HG03097 (cell line): ENCODE data around the gene VPS13D.
"Not testable (repeated sequence)": the region's sequence is repeated elsewhere in the genome, so short reads cannot be mapped to it uniquely, and the experiment has no call there.

Source experiments
- ATAC-seq: cut with Tn5 transposase; IDR thresholded peaks from one replicate; pipeline ENCODE4 v1.9.1; 2021; ENCODE audit not compliant: unreplicated experiment, low FRiP score

The VPS13D gene

GRCh38 chr1:12356004-12356890 is 126.4 kb downstream of the VPS13D start:
- ATAC-seq, result no peak

GRCh38 chr1:12358499-12358898 is 128.7 kb downstream of the VPS13D start:
- no peak for ATAC-seq

- ATAC-seq, result no peak
These were observed 129.7 kb downstream of the VPS13D start for GRCh38 chr1:12359359-12360133.

- ATAC-seq, result no peak
These were observed 138.8 kb downstream of the VPS13D start for GRCh38 chr1:12368646-12369045.

GRCh38 chr1:12369258-12369657 is 139.4 kb downstream of the VPS13D start:
- no peak for ATAC-seq

- ATAC-seq, result no peak
These were observed 140.6 kb downstream of the VPS13D start for GRCh38 chr1:12370333-12370975.

GRCh38 chr1:12371053-12371452 is 141.2 kb downstream of the VPS13D start:
- ATAC-seq, result no peak

- ATAC-seq, result no peak
These were observed 142.3 kb downstream of the VPS13D start for GRCh38 chr1:12372180-12372579.

GRCh38 chr1:12372761-12373160 is 142.9 kb downstream of the VPS13D start:
- no peak for ATAC-seq

GRCh38 chr1:12375133-12375829 is 145.5 kb downstream of the VPS13D start:
- ATAC-seq, result no peak

GRCh38 chr1:12376236-12377045 is 146.6 kb downstream of the VPS13D start:
- no peak for ATAC-seq

- ATAC-seq, result no peak
These were observed 150.8 kb downstream of the VPS13D start for GRCh38 chr1:12380326-12381249.

- no peak for ATAC-seq
These were observed 153.2 kb downstream of the VPS13D start for GRCh38 chr1:12383001-12383400.

GRCh38 chr1:12383786-12384185 is 154.0 kb downstream of the VPS13D start:
- no peak for ATAC-seq

- ATAC-seq, result no peak
These were observed 155.1 kb downstream of the VPS13D start for GRCh38 chr1:12384836-12385456.

- no peak for ATAC-seq
These were observed 156.3 kb downstream of the VPS13D start for GRCh38 chr1:12386130-12386529.

GRCh38 chr1:12387641-12388040 is 157.8 kb downstream of the VPS13D start:
- ATAC-seq, result no peak

GRCh38 chr1:12390296-12390695 is 160.5 kb downstream of the VPS13D start:
- not testable (repeated sequence) for ATAC-seq
